NCI-H82 treated with DMSO at 0.1 percent for 48 hours (cell line): ENCODE measurements around the gene RNF112.

ENCODE experiments used
- DNase-seq: peaks from one replicate; lab custom pipeline; 2025; ENCODE audit not compliant: unreplicated experiment; lab: John Stamatoyannopoulos, UW

RNF112 gene

DNA sequence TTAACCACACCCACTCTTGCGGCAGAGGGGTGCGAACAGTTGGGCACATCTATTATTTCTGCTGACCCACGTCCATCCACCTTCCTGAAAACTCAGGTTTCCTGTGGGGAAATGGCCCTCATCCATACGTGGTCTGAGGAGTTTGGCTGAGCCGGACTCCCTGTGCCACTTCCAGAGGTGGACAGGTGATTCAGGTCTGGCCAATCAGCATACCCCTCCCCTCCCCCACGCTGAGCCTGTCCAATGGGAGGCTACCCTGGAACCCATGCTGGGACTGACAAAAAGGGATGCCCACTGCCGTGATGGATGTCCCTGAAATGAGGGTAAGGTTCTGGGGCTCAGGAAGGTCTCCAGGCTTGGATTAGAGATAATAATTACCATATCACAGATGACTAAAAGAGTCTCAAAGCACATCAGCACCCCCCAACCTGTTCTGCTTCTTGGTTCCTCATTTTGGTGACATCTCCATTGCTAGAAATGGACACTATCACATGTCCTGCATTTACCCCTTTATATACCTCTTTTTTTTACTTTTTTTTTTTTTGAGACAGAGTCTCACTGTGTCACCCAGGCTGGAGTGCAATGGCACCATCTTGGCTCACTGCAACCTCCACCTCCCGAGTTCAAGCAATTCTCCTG lies 38.0 kb upstream of the RNF112 start:
- DNase-seq: no peak

DNA sequence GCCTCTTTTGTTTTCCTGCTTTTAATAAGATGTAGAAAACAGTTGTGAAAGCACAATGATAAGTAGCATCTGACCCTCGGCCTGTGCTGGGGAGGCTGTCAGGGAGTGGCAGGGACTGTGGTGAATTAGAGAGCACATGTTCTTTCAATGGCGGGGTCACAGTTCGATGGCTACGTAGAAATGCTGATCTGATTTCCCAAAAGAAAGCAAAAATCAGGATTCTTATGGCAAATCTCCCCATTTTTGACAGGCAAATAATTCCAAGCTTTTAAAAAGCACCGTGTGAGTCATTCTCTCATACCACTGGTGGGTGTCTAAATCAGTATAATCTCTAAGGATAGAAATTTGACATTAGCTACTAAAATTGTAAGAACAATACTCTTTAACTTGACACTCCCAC lies 36.9 kb upstream of the RNF112 start:
- DNase-seq: no peak

DNA sequence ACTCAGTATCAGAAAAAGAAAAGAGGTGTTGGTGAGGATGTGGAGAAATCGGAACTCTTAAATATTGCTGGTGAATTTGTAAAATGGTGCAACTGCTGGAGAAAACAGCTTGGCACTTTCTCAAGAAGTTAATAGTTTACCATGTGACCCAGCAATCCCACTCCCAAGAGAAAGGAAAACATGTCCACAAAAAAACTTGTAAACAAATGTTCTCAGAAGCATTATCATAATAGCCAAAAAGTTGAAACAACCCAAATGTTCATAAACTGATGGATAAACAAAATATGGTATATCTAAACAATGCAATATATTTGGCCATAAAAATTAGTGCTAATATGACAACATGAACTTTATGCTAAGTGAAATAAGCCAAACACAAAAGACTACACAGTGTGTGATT lies 35.3 kb upstream of the RNF112 start:
- DNase-seq: no peak

DNA sequence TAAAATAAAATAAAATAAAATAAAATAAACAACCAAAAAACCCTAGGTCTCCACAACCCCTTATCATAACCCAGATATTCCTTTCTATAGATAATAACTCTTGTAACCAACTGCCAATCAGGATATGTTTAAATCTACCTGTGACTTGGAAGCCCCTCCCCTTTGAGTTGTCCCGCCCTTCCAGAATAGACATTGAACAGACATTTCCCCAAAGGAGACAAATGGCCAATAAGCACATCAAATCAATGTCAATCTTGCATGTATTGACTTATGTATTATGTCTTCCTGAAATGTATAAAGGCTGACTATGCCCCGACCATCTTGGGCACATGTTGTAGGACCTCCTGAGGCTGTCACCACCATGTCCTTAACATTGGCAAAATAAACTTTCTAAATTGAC lies 34.2 kb upstream of the RNF112 start:
- DNase-seq: no peak

DNA sequence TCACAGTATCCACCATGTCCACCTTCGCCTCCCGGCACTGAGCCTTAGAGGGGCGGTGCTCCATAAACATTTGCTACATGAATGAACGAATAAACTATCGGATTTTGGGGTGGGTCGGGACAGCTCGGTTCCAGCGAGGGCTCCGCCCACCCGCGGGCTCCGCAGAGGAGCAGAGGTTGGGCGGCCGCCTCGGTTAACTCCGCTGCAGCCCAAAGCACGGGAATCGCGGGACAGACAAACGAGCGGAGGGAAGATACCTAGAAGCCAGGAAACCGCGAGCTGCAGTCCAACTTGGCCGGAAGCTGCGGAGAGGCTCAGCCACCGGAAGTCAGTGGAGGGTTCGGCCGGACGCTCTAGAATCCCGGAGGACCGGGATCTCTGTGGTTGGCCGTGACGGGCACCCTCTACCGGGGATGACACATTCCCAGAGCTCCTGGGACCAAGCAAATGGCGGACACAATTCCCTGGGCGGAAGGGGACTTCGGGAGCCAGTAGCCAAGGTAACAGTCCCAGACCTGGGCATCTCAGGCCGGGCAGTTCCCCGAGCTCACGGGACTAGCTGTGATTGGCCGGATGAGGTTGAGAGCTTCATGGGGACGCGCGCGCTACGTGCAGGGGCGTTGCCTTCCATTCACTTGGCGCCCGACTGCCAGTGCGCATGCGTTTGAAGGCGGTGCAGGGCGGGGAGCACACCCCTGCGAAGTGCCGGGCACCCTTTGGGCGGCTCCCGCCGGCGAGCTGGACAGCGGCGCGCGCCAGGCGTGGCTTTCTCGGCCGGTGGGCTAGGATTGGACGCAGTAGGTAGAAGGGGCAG lies 33.2 kb upstream of the RNF112 start:
- DNase-seq: peak; percentile 100

DNA sequence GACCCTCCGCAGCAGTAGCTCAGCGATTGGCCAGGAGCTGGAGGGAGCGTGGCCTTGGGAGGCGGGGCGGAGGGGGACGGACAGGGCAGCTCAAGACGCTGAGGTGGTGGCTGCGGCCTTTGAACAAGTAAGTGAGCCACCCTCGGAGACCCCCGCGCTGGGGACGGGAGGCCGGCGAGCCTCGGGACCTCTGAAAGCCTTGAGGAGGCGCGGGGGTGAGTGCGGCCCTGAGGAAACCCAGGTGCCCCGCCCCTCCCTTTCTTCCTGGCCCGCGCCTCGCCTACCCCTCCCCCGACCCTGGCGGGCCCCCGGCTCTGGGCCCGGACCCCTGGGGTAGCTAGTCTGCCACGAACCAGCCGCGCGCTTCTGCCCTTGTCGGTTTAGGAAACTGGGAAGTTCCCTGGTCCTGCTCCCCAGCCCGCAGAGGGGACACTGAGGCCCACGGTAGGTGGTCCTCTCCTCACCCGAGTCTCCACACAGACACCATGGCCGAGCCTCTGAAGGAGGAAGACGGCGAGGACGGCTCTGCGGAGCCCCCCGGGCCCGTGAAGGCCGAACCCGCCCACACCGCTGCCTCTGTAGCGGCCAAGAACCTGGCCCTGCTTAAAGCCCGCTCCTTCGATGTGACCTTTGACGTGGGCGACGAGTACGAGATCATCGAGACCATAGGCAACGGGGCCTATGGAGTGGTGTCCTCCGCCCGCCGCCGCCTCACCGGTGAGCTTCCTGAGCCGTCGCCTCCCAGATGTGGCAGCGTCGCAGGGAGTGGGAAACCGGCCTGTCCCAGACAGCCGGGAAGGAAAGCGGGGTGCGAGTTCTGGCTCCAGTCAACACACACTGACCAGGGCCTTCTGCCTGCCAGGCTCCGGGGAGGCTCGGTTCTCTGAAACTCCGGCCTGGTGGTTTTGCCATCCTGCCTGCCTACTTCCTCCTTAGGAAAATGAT lies 32.3 kb upstream of the RNF112 start, which contains the start of gene MAPK7:
MAPK7 (plus strand) TSS at position 83 of the 945 bp plus-strand sequence; CDS start at position 486, 403 bp downstream.
- DNase-seq: no peak

DNA sequence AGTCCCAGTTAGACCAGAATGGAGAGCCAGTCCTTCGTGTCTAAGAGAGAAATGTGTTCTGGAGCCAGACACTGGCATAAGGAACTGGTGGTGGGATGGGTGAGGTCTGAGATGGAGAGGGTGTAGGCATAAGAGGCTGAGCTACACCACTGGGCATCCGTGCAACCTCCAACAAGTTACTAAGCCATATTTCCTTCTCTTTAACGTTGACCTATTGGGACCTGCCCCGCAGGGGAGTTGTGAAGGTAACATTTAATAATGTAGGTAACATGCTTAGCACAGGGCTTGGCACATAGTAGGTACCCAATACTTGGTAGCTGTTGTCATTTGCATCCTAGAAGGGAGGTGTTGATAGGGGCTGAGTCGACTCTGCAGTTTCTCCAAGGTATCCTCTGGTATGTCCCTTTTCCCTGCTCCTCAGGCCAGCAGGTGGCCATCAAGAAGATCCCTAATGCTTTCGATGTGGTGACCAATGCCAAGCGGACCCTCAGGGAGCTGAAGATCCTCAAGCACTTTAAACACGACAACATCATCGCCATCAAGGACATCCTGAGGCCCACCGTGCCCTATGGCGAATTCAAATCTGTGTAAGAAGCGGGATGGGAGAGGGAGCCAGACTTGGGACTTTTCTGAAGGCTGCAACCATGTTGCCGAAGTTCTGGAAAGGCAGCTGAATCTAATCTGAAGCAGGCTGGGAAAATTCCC lies 31.5 kb upstream of the RNF112 start:
- no peak for DNase-seq

DNA sequence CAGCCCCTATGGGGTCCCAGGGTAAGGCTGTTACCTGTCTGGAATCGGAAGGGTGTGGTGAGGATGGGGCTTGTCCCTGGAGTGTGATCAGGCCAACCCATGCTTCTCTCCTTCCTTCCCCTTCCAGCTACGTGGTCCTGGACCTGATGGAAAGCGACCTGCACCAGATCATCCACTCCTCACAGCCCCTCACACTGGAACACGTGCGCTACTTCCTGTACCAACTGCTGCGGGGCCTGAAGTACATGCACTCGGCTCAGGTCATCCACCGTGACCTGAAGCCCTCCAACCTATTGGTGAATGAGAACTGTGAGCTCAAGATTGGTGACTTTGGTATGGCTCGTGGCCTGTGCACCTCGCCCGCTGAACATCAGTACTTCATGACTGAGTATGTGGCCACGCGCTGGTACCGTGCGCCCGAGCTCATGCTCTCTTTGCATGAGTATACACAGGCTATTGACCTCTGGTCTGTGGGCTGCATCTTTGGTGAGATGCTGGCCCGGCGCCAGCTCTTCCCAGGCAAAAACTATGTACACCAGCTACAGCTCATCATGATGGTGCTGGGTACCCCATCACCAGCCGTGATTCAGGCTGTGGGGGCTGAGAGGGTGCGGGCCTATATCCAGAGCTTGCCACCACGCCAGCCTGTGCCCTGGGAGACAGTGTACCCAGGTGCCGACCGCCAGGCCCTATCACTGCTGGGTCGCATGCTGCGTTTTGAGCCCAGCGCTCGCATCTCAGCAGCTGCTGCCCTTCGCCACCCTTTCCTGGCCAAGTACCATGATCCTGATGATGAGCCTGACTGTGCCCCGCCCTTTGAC lies 30.3 kb upstream of the RNF112 start:
- no peak for DNase-seq

DNA sequence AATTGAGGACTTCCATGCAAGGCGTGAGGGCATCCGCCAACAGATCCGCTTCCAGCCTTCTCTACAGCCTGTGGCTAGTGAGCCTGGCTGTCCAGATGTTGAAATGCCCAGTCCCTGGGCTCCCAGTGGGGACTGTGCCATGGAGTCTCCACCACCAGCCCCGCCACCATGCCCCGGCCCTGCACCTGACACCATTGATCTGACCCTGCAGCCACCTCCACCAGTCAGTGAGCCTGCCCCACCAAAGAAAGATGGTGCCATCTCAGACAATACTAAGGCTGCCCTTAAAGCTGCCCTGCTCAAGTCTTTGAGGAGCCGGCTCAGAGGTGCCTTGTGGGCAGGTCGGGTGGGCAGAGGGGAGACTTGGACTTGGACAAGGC lies 29.7 kb upstream of the RNF112 start:
- no peak for DNase-seq

DNA sequence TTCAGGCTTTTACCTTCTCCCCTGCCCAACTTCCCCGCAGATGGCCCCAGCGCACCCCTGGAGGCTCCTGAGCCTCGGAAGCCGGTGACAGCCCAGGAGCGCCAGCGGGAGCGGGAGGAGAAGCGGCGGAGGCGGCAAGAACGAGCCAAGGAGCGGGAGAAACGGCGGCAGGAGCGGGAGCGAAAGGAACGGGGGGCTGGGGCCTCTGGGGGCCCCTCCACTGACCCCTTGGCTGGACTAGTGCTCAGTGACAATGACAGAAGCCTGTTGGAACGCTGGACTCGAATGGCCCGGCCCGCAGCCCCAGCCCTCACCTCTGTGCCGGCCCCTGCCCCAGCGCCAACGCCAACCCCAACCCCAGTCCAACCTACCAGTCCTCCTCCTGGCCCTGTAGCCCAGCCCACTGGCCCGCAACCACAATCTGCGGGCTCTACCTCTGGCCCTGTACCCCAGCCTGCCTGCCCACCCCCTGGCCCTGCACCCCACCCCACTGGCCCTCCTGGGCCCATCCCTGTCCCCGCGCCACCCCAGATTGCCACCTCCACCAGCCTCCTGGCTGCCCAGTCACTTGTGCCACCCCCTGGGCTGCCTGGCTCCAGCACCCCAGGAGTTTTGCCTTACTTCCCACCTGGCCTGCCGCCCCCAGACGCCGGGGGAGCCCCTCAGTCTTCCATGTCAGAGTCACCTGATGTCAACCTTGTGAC lies 29.1 kb upstream of the RNF112 start:
- no peak for DNase-seq

DNA sequence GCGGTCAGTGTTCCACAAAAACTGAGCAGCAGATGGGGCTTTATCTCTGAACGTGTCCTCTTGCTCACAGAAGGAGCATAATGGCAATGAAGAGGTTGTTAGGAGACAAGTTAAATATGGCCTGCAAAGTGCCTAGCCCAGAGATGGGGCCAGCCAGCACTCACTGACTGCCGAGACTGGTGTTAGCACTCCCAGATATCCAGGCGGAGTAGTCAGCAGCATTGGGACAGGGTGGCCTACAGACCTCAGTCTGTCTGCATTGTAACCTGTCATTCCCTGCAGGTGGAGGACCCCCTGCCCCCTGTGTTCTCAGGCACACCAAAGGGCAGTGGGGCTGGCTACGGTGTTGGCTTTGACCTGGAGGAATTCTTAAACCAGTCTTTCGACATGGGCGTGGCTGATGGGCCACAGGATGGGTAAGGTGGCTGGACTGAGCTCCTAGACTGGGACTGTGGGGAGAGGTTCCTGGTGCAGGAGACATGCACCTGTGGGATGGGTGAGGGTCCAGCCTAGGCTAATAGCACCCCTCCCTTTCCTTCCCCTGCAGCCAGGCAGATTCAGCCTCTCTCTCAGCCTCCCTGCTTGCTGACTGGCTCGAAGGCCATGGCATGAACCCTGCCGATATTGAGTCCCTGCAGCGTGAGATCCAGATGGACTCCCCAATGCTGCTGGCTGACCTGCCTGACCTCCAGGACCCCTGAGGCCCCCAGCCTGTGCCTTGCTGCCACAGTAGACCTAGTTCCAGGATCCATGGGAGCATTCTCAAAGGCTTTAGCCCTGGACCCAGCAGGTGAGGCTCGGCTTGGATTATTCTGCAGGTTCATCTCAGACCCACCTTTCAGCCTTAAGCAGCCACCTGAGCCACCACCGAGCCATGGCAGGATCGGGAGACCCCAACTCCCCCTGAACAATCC lies 28.2 kb upstream of the RNF112 start:
- no peak for DNase-seq

DNA sequence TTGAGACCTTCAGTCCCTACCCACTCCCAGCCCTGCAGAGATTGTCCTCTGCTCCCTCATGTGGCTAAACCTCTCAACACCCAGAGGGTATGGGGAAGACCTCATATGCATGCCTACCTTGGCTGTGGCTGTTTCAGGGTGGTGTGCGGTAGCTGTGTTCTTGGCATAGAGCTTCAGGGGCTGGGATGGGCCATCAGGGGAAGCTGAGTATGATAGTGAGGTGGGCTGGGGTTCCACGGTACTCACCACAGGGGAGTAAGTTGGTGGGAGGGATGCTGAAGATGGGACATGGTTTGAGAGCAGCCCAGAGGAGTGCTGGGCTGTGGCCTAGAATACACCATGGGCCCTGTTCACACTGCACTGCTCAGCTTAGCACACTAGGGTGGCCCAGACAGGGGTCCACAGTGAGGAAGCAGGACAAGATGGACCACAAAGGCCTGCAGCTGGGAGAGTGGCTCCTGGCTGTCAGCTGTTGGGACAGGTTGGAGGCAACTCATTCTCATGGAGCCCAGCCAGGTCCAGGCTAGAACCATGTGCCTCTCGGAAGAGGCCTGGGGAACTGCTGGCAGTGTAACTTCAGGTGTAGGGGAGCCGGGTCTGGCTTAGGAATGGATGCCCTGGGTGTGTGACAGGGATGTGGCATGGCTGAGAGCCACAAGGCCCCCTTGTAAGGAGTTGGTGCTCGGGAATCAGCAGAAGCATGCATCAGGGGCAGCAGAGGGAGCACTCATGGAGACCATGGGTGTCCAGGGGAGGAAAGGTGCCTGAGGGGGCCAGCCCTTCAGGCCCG lies 27.2 kb upstream of the RNF112 start:
- no peak for DNase-seq

DNA sequence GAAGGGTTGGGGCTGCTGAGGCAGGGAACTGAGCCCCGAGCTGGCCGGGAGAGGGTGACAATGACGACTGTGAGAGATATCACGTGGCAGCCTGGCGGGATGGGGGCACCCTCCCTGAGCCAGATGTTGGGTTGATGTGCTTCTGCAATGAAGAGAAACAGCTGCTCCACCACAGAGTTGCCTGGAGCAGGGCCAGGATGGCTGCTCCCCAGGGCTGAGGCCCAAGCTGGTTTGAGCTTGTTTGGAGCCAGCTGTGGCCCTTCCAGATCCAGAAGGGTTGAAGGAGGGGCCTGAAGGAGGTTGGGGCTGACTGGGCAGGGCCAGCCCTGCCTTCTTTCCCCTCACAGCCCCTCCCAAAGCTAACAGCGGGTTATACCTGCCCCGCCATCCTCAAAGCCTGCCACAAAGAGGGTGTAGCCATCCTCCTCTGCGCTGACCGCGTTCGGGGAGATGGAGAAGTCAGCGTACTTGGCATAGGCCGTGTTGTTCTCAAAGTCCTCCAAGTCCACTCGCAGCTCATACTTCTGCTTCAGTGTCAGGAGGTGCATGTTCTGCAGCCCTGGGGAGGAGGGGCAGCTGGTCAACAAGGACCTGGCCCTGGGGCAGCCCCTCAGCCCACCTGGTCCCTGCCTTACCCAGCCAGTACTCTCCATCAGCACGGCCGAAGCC lies 26.2 kb upstream of the RNF112 start:
- peak; percentile 49 for DNase-seq

DNA sequence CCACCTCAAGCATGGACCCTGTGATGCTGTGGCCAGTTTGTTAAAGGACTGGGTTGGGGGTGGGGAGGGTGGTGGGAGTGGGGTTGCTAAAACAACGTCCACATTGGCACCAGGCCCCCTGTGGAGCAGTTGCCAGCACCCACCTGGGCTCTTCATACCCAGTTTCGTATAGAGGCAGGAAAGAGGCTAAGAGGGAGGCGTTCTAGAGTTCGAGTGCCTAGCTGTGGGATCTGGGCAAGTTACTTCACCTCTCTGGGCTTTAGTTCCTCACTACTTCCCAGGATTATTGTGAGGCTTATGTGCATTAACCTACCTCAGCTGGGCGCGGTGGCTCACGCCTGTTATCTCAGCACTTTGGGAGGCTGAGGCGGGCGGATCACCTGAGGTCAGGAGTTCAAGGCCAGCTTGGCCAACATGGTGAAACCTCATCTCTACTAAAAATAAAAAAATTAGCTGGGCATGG lies 25.5 kb upstream of the RNF112 start:
- no peak for DNase-seq

DNA sequence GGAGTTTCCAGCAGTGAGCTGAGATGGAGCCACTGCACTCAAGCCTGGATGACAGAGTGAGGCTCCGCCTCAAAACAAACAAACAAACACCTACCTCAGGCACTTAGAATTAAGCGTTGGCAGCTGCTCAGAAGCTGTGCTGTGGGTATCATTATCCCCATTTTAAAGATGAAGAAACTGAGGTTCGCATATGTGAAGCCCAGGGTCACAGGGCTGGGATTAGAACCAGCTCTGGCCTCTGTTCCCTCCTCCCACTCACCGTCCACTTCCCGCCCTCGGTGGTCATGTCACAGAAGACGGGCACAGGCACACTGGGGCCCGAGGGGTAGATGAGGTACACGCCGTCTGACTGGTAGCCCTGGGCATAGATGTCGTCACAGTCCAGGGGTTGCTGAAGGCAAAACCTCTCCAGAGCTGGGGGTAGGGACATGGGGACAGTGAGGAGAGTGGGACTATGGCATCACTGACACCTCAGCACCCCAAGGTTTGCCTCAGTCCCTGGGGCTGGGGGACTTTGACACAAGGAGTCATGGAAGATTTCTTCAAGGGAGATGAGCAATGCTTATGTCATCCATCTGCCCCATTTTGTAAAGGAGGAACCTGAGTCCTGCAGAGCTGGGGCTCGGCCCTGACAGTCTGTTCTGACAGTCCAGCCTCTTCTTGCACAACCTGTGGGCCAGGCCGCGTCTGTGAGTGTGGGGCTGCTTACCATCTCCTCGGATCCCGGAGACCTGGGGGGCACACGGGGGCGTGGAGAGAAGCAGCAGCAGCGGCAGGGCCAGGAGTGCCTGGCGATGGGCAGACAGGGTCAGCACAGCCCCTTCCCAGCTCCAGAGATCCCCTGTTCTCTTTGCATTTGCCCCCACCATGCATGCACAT lies 24.7 kb upstream of the RNF112 start:
- no peak for DNase-seq
